HCT116 (cell line): ENCODE measurements around the gene HOXB1. TPM values are rescaled to one million over a fixed set of nuclear protein-coding genes. Genes with fewer than 3 reads are reported as not detected.

Experiments
- ATAC-seq: fragments of 200-7000 bp; cut with Tn5 transposase; 2 replicates; pipeline ENCODE4 v1.9.1; 2020; ENCODE audit warnings: mild to moderate bottlenecking, moderate library complexity
- BruUV-seq: library from RNA; stranded (reverse); fragments of 400-500 nt; replicated peaks from 2 replicates; lab custom pipeline; 2021; lab: Mats Ljungman, UMichigan
- CTCF ChIA-PET: fragments of 300-600 bp; sonication (Branson Sonifier 250); formaldehyde crosslinking; loops from one replicate; lab custom pipeline; 2021; ENCODE audit warnings: antibody characterized with exemption; lab: Charles Lee
- POLR2A ChIA-PET: fragments of 300-600, 350-600 bp; sonication (Branson Sonifier 250); formaldehyde crosslinking; loops from one replicate; lab custom pipeline; 2021; ENCODE audit warnings: antibody characterized with exemption; lab: Charles Lee
- RAD21 ChIA-PET, 2 experiments: fragments of 300-600 bp; sonication (Branson Sonifier 250); formaldehyde crosslinking; loops; one replicate each; lab custom pipeline; 2023; ENCODE audit warnings: low total read pairs in 2 of 2; ENCODE audit not compliant: uncharacterized antibody in 2 of 2, unreplicated experiment in 2 of 2, low non-redundant PET in 1 of 2; lab: Charles Lee
- DNase-seq: peaks from one replicate; pipeline ENCODE4 v3.0.0-alpha.2; 2010; ENCODE audit warnings: low read depth, low spot score
- H2AFZ ChIP-seq: fragments of 200-600 bp; shearing (Covaris generic), sonication (generic); 2 replicates; pipeline ENCODE4 v1.6.1; 2017; ENCODE audit warnings: low read depth, mixed run types, mixed read lengths, antibody characterized with exemption, low read length; ENCODE audit not compliant: poor library complexity, severe bottlenecking
- H3K27ac ChIP-seq: 2 replicates; pipeline ENCODE4 v1.5.1; 2012; ENCODE audit warnings: low read depth, low read length
- H3K27me3 ChIP-seq: fragments of 200-600 bp; sonication (generic); 2 replicates; pipeline ENCODE4 v1.6.1; 2016; ENCODE audit warnings: mixed run types, low read length, mixed read lengths; ENCODE audit not compliant: insufficient read depth
- H3K36me3 ChIP-seq, 2 experiments: fragments of 200-500 bp in 1 of 2; fragments of 200-600 bp in 1 of 2; sonication (Bioruptor generic) in 1 of 2; sonication (generic) in 1 of 2; 2 replicates each; pipeline versions ENCODE4 v1.5.1 to v1.6.1; 2014 to 2016; ENCODE audit warnings: low read length in 2 of 2, inconsistent platforms in 1 of 2, mixed read lengths in 1 of 2, mixed run types in 1 of 2; ENCODE audit not compliant: insufficient read depth in 2 of 2, control insufficient read depth in 1 of 2
- H3K4me1 ChIP-seq, 2 experiments: fragments of 200-600 bp in 1 of 2; sonication (generic) in 1 of 2; 2 replicates each; pipeline versions ENCODE4 v1.5.1 to v1.6.1; 2012 to 2017; ENCODE audit warnings: low read length in 2 of 2, inconsistent platforms in 1 of 2, mild to moderate bottlenecking in 1 of 2, mixed read lengths in 1 of 2, mixed run types in 1 of 2, moderate library complexity in 1 of 2; ENCODE audit not compliant: insufficient read depth in 2 of 2, control insufficient read depth in 1 of 2
- H3K4me2 ChIP-seq: fragments of 200-600 bp; sonication (generic); 2 replicates; pipeline ENCODE4 v1.6.1; 2017; ENCODE audit warnings: mixed run types, low read length, mixed read lengths
- H3K4me3 ChIP-seq, 2 experiments: fragments of 200-600 bp in 1 of 2; sonication (generic) in 1 of 2; replicated peaks in 1 of 2; 2 replicates each; pipeline ENCODE4 v1.5.1; 2011 to 2016; ENCODE audit warnings: low read length in 2 of 2, control low read depth in 1 of 2, low read depth in 1 of 2, mild to moderate bottlenecking in 1 of 2, mixed read lengths in 1 of 2, mixed run types in 1 of 2
- H3K79me2 ChIP-seq: fragments of 200-600 bp; sonication (generic); 2 replicates; pipeline ENCODE4 v1.6.1; 2017; ENCODE audit warnings: mild to moderate bottlenecking, mixed run types, low read length, moderate library complexity, mixed read lengths; ENCODE audit not compliant: insufficient read depth
- H3K9ac ChIP-seq: fragments of 200-600 bp; sonication (generic); 2 replicates; pipeline ENCODE4 v1.6.1; 2016; ENCODE audit warnings: low read length, mixed read lengths
- H3K9me2 ChIP-seq: fragments of 200-600 bp; sonication (generic), shearing (Covaris generic); 2 replicates; pipeline ENCODE4 v1.6.1; 2017; ENCODE audit warnings: mixed run types, mild to moderate bottlenecking, moderate library complexity; ENCODE audit not compliant: insufficient read depth
- H3K9me3 ChIP-seq, 2 experiments: fragments of 200-500 bp in 1 of 2; fragments of 200-600 bp in 1 of 2; sonication (Bioruptor generic) in 1 of 2; sonication (generic) in 1 of 2; 2 replicates each; pipeline ENCODE4 v1.6.1; 2014 to 2017; ENCODE audit warnings: low read length in 2 of 2, mixed read lengths in 2 of 2, inconsistent platforms in 1 of 2, low read depth in 1 of 2, mild to moderate bottlenecking in 1 of 2, mixed run types in 1 of 2, moderate library complexity in 1 of 2; ENCODE audit not compliant: control insufficient read depth in 1 of 2, insufficient read depth in 1 of 2
- H4K20me1 ChIP-seq: fragments of 200-600 bp; sonication (generic), shearing (Covaris generic); 2 replicates; pipeline ENCODE4 v1.6.1; 2017; ENCODE audit warnings: mixed run types, mild to moderate bottlenecking, moderate library complexity; ENCODE audit not compliant: insufficient read depth
- CBX3 ChIP-seq: IDR thresholded peaks from 2 replicates; pipeline ENCODE4 v1.6.1; 2012; ENCODE audit warnings: low read depth
- CEBPB ChIP-seq: IDR thresholded peaks from 2 replicates; pipeline ENCODE4 v1.6.1; 2012; ENCODE audit warnings: low read depth
- CTCF ChIP-seq, 3 experiments: fragments of 200-600 bp in 1 of 3; sonication (generic) in 1 of 3; IDR thresholded peaks in 2 of 3; conservative IDR thresholded peaks in 1 of 3; 2 replicates each; pipeline ENCODE4 v1.5.1; 2012 to 2017; ENCODE audit warnings: low read depth in 2 of 3, low read length in 2 of 3, antibody characterized with exemption in 1 of 3, borderline replicate concordance in 1 of 3, control low read depth in 1 of 3, mild to moderate bottlenecking in 1 of 3, mixed read lengths in 1 of 3, mixed run types in 1 of 3, moderate library complexity in 1 of 3; ENCODE audit not compliant: insufficient read depth in 1 of 3
- ELF1 ChIP-seq: IDR thresholded peaks from 2 replicates; pipeline ENCODE4 v1.6.1; 2012; ENCODE audit warnings: low read depth, borderline replicate concordance
- EZH2 ChIP-seq: fragments of 200-600 bp; sonication (generic); IDR thresholded peaks from 2 replicates; pipeline ENCODE4 v1.6.1; 2017; ENCODE audit warnings: antibody characterized with exemption, mixed run types
- EZH2phosphoT487 ChIP-seq: fragments of 200-600 bp; IDR thresholded peaks from 2 replicates; pipeline ENCODE4 v1.6.1; 2018; ENCODE audit warnings: antibody characterized with exemption, borderline replicate concordance
- FOSL1 ChIP-seq: IDR thresholded peaks from 2 replicates; pipeline ENCODE4 v1.6.1; 2012; ENCODE audit warnings: low read depth
- JUND ChIP-seq: IDR thresholded peaks from 2 replicates; pipeline ENCODE4 v1.6.1; 2012
- POLR2AphosphoS5 ChIP-seq: IDR thresholded peaks from 2 replicates; pipeline ENCODE4 v1.6.1; 2011; ENCODE audit warnings: mild to moderate bottlenecking, low read depth, low read length, moderate library complexity
- RAD21 ChIP-seq: IDR thresholded peaks from 2 replicates; pipeline ENCODE4 v1.6.1; 2012; ENCODE audit warnings: low read depth, mild to moderate bottlenecking
- REST ChIP-seq: IDR thresholded peaks from 2 replicates; pipeline ENCODE4 v1.6.1; 2012; ENCODE audit warnings: low read depth
- SIN3A ChIP-seq: IDR thresholded peaks from 2 replicates; pipeline ENCODE4 v1.6.1; 2012; ENCODE audit warnings: low read depth
- SP1 ChIP-seq: IDR thresholded peaks from 2 replicates; pipeline ENCODE4 v1.6.1; 2012; ENCODE audit warnings: low read depth
- SRF ChIP-seq: IDR thresholded peaks from 2 replicates; pipeline ENCODE4 v1.6.1; 2012; ENCODE audit warnings: low read depth
- TCF7L2 ChIP-seq: IDR thresholded peaks from 2 replicates; pipeline ENCODE4 v1.7.0; 2011; ENCODE audit warnings: borderline replicate concordance, inconsistent platforms; ENCODE audit not compliant: insufficient read depth, insufficient read length; ENCODE audit errors: extremely low read depth
- ZBTB33 ChIP-seq: IDR thresholded peaks from 2 replicates; pipeline ENCODE4 v1.6.1; 2011; ENCODE audit warnings: mild to moderate bottlenecking, low read length, moderate library complexity; ENCODE audit not compliant: insufficient replicate concordance; ENCODE audit errors: extremely low read depth
- ZFX ChIP-seq: fragments of 450-650 bp; IDR thresholded peaks from 2 replicates; pipeline ENCODE4 v1.6.1; 2017
- ZNF274 ChIP-seq: fragments of 200-500 bp; sonication (Bioruptor generic); IDR thresholded peaks from 2 replicates; pipeline ENCODE4 v1.6.1; 2014; ENCODE audit warnings: mild to moderate bottlenecking, low read depth, low read length, inconsistent platforms
- intact Hi-C: fragments of 100-400 bp; cut with micrococcal nuclease; formaldehyde crosslinking; loops from 2 replicates; pipeline ENCODE4 v1.10.0; 2022
- total RNA-seq: library from RNA; stranded (reverse); gene quantifications from one replicate; pipeline ENCODE4 v1.2.1, GENCODE V29; 2021; ENCODE audit not compliant: unreplicated experiment
- TF ChIP-seq, protein P1 (sequence below): IDR thresholded peaks from 2 replicates; pipeline ENCODE4 v1.6.1; 2012

HOXB1 gene
- total RNA-seq, 1 experiment from 2014 or later = not detected

DNA sequence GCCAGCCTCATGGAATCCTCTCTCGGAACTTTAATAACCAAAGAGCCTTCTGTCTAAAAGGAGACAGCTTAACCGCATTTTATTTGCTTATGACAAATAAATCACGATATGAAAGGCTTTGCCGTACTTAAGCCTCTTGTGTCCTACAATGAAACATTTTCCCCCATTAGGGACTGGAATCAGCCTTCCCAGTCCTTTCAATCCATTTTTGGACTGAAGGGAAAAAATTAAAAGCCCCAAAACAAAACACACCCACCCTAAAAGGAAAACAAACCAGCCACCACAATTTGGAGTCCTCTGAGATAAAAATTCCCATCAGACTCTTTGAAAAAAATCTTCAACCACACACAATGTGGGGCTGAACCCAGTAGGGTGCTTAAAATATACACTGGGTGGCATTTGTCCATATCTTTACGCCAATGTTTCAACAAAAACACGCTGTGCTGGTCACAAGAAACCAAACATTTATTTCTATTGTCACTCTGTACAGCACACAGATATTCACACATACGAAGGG, 44.3 kb upstream of the HOXB1 start:
- BruUV-seq = no TSS peak
- no peaks in the 10 kb centered on the region; a peak in 1 of 4 replicates for H3K36me3 ChIP-seq
- H3K4me1 ChIP-seq = peaks cover 0 to 10% of the 10 kb centered on the region in 2 experiments; a peak in 1 of 4 replicates
- H3K9ac ChIP-seq = no peak overlapping the region
- H3K27me3 ChIP-seq = no peaks in the 10 kb centered on the region
- DNase-seq (no peak), ATAC-seq (no peak)
- ChIA-PET CTCF (no interaction called here), RAD21 (no interaction called here), POLR2A (no interaction called here)
- intact Hi-C loops = no loop called here
- no peaks in the 10 kb centered on the region for H4K20me1 ChIP-seq
- no peak overlapping the region for H3K4me3 ChIP-seq
- no peaks in the 10 kb centered on the region for H3K9me2 ChIP-seq
- H3K4me2 ChIP-seq = no peak overlapping the region
- H3K9me3 ChIP-seq = no peaks in the 10 kb centered on the region
- no peak for TF ChIP-seq ELF1
- no peak for TF ChIP-seq SIN3A
- TF ChIP-seq REST = no peak
- no peak for TF ChIP-seq CTCF (IDR thresholded peaks at IDR 0.05 in 2 of 3, conservative IDR thresholded peaks at IDR 0.05 in 1 of 3; ENCODE audit: borderline replicate concordance in 1 of 3, insufficient read depth in 1 of 3, low read depth in 2 of 3, low read length in 2 of 3)
- TF ChIP-seq SRF = no peak
- TF ChIP-seq CBX3 = no peak
- no peak for TF ChIP-seq RAD21
- TF ChIP-seq CEBPB = no peak
- TF ChIP-seq JUND = no peak
- TF ChIP-seq, protein P1, sequence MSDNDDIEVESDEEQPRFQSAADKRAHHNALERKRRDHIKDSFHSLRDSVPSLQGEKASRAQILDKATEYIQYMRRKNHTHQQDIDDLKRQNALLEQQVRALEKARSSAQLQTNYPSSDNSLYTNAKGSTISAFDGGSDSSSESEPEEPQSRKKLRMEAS = no peak
- no peak for TF ChIP-seq FOSL1
- TF ChIP-seq ZBTB33 = no peak
- no peak for TF ChIP-seq ZNF274
- no peak for TF ChIP-seq ZFX
- TF ChIP-seq EZH2 = no peak
- TF ChIP-seq POLR2AphosphoS5 = no peak
- TF ChIP-seq TCF7L2 = no peak
- TF ChIP-seq EZH2phosphoT487 = no peak
- no peak for TF ChIP-seq SP1
- peaks cover 83% of the 10 kb centered on the region for H3K79me2 ChIP-seq
- no peak overlapping the region for H2AFZ ChIP-seq
- H3K27ac ChIP-seq = no peak overlapping the region
